ENCODE measurements around the gene KIF6. TPM values are rescaled to one million over a fixed set of nuclear protein-coding genes. Genes with fewer than 3 reads are reported as not detected.

Gene KIF6
- total and polyA plus RNA-seq, 2 donors (not counting 1 experiment from before 2014, with no cell fraction given): not detected

DNA sequence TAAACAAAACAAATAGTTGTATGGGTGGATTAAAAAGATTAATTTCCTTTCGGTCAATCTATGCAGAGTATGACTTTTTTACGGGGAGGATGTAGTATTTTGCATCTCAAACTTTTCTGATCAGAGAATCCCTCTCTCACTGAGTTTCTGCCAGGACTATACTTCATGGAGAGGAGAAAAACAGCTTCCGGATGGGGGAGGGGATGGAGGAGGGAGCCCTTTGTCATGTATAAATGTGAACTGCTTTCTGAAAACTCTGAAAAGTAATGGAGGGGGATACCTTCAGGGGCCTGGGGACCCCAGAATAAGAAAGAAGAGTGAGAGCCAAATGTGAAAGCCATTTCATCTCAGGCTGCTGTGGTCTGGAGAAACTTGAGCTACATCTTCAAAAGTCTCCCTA is 229.6 kb downstream of the KIF6 start:
- peaks cover 0 to 14% (median 2%) of the 10 kb centered on the region in 4 experiments for H3K27me3 ChIP-seq (replicated peaks in 1 of 4; ENCODE audit: control extremely low read depth in 1 of 4, control insufficient read depth in 3 of 4, insufficient read depth in 4 of 4, low read length in 3 of 4)
- no peak overlapping the region for H3K4me3 ChIP-seq (ENCODE audit: control extremely low read depth in 1 of 5, extremely low read depth in 1 of 5, insufficient read depth in 1 of 5, low read depth in 2 of 5, low read length in 4 of 5)
- no peak overlapping the region for H3K4me2 ChIP-seq (replicated peaks; ENCODE audit: low read depth, low read length, poor library complexity, severe bottlenecking)
- WGBS (ENCODE audit: insufficient coverage): 67% methylated on average over 1 of the region's 3 CpGs
- Mint-ChIP-seq H3K4me1 (no peaks in the 10 kb centered on the region), H3K4me3 (no peak overlapping the region), H3K27ac (no peak overlapping the region), H3K27me3 (peaks cover 19% of the 10 kb centered on the region), H3K9me3 (ENCODE audit: insufficient read depth) (peaks cover 2% of the 10 kb centered on the region)
- H4K20me1 ChIP-seq (ENCODE audit: control insufficient read depth, insufficient read depth, low read length, poor library complexity, severe bottlenecking): no peaks in the 10 kb centered on the region
- ChIA-PET CTCF (no interaction called here), POLR2A (no interaction called here)
- no peak overlapping the region for H3K27ac ChIP-seq (ENCODE audit: low read length in 2 of 2)
- intact Hi-C loops (cut with micrococcal nuclease): no loop called here
- peaks cover 0 to 3% (median 0%) of the 10 kb centered on the region in 3 donors for H3K9me3 ChIP-seq (ENCODE audit: control extremely low read depth in 1 of 3, control insufficient read depth in 2 of 3, insufficient read depth in 1 of 3, low read length in 2 of 3)
- H3K79me2 ChIP-seq (ENCODE audit: control insufficient read depth, insufficient read depth, low read length): no peaks in the 10 kb centered on the region
- no peak for DNase-seq
- no peak overlapping the region for H2AFZ ChIP-seq (ENCODE audit: insufficient read depth, low read depth, low read length, poor library complexity, severe bottlenecking)
- no peaks in the 10 kb centered on the region for H3K36me3 ChIP-seq (replicated peaks in 1 of 2; ENCODE audit: control extremely low read depth in 1 of 2, control insufficient read depth in 1 of 2, extremely low read depth in 1 of 2, insufficient read depth in 2 of 2, low read length in 1 of 2)
- H3K9ac ChIP-seq (ENCODE audit: low read length): no peak overlapping the region
- H3K4me1 ChIP-seq (ENCODE audit: control insufficient read depth in 2 of 2, insufficient read depth in 2 of 2, low read length in 2 of 2): no peaks in the 10 kb centered on the region
- no peak for ATAC-seq (ENCODE audit: low read depth)
- TF ChIP-seq EZH2 (IDR thresholded peaks at IDR 0.05; ENCODE audit: borderline replicate concordance, insufficient read depth, low read depth, low read length, poor library complexity, severe bottlenecking): no peak
- TF ChIP-seq, protein P1, sequence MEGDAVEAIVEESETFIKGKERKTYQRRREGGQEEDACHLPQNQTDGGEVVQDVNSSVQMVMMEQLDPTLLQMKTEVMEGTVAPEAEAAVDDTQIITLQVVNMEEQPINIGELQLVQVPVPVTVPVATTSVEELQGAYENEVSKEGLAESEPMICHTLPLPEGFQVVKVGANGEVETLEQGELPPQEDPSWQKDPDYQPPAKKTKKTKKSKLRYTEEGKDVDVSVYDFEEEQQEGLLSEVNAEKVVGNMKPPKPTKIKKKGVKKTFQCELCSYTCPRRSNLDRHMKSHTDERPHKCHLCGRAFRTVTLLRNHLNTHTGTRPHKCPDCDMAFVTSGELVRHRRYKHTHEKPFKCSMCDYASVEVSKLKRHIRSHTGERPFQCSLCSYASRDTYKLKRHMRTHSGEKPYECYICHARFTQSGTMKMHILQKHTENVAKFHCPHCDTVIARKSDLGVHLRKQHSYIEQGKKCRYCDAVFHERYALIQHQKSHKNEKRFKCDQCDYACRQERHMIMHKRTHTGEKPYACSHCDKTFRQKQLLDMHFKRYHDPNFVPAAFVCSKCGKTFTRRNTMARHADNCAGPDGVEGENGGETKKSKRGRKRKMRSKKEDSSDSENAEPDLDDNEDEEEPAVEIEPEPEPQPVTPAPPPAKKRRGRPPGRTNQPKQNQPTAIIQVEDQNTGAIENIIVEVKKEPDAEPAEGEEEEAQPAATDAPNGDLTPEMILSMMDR (IDR thresholded peaks at IDR 0.05): no peak

GRCh38 chr6:39494998-39495397 is 230.2 kb downstream of the KIF6 start:
- no peak for ATAC-seq (ENCODE audit: low read depth)
- no peak overlapping the region for H3K9ac ChIP-seq (ENCODE audit: low read length)
- POLR2A ChIA-PET: no interaction called here

More at GRCh38 chr6:39494998-39495397, 230.2 kb downstream of the KIF6 start:
- CTCF ChIA-PET: no interaction called here
- H3K4me1 ChIP-seq (ENCODE audit: control insufficient read depth in 2 of 2, insufficient read depth in 2 of 2, low read length in 2 of 2): no peaks in the 10 kb centered on the region
- 92% methylated on average over 6 of the region's 7 CpGs for WGBS (ENCODE audit: insufficient coverage)
- H3K79me2 ChIP-seq (ENCODE audit: control insufficient read depth, insufficient read depth, low read length): no peaks in the 10 kb centered on the region
- no peak overlapping the region for H3K27ac ChIP-seq (ENCODE audit: low read length in 2 of 2)
- Mint-ChIP-seq H3K27me3 (peaks cover 22% of the 10 kb centered on the region), H3K9me3 (ENCODE audit: insufficient read depth) (no peaks in the 10 kb centered on the region), H3K4me3 (no peak overlapping the region), H3K4me1 (no peaks in the 10 kb centered on the region), H3K27ac (no peak overlapping the region)
- peaks cover 0 to 14% (median 2%) of the 10 kb centered on the region in 4 experiments for H3K27me3 ChIP-seq (replicated peaks in 1 of 4; ENCODE audit: control extremely low read depth in 1 of 4, control insufficient read depth in 3 of 4, insufficient read depth in 4 of 4, low read length in 3 of 4)
- no peak overlapping the region for H2AFZ ChIP-seq (ENCODE audit: insufficient read depth, low read depth, low read length, poor library complexity, severe bottlenecking)
- intact Hi-C loops (cut with micrococcal nuclease): no loop called here
- no peak overlapping the region for H3K4me2 ChIP-seq (replicated peaks; ENCODE audit: low read depth, low read length, poor library complexity, severe bottlenecking)
- peaks cover 0 to 3% (median 0%) of the 10 kb centered on the region in 3 donors for H3K9me3 ChIP-seq (ENCODE audit: control extremely low read depth in 1 of 3, control insufficient read depth in 2 of 3, insufficient read depth in 1 of 3, low read length in 2 of 3)
- H4K20me1 ChIP-seq (ENCODE audit: control insufficient read depth, insufficient read depth, low read length, poor library complexity, severe bottlenecking): no peaks in the 10 kb centered on the region
- TF ChIP-seq EZH2 (IDR thresholded peaks at IDR 0.05; ENCODE audit: borderline replicate concordance, insufficient read depth, low read depth, low read length, poor library complexity, severe bottlenecking): no peak
- TF ChIP-seq, protein P1 (IDR thresholded peaks at IDR 0.05): no peak
- H3K36me3 ChIP-seq (replicated peaks in 1 of 2; ENCODE audit: control extremely low read depth in 1 of 2, control insufficient read depth in 1 of 2, extremely low read depth in 1 of 2, insufficient read depth in 2 of 2, low read length in 1 of 2): no peaks in the 10 kb centered on the region
- DNase-seq: no peak
- H3K4me3 ChIP-seq (ENCODE audit: control extremely low read depth in 1 of 5, extremely low read depth in 1 of 5, insufficient read depth in 1 of 5, low read depth in 2 of 5, low read length in 4 of 5): no peak overlapping the region

Data from B cell (primary cell).